Uterus (tissue), 2 donors: ENCODE data around the gene ADAMTS10.

Experiments
- CTCF ChIP-seq, 4 experiments: fragments of 200-600 bp in 2 of 4; fragments of 450-650 bp in 2 of 4; sonication (generic) in 2 of 4; IDR thresholded peaks; one replicate each; pipeline ENCODE4 v1.5.1; 2016 to 2019; ENCODE audit warnings: antibody characterized with exemption in 4 of 4, mild to moderate bottlenecking in 2 of 4, moderate library complexity in 1 of 4
- POLR2A ChIP-seq, 2 donors: fragments of 450-650 bp; IDR thresholded peaks; one replicate each; pipeline ENCODE4 v1.6.1; 2016; ENCODE audit warnings: antibody characterized with exemption in 2 of 2, mild to moderate bottlenecking in 1 of 2, moderate library complexity in 1 of 2

GRCh38 chr19:8612807-8613171 lies 2.3 kb upstream of the ADAMTS10 start:
- TF ChIP-seq CTCF (IDR thresholded peaks at IDR 0.05): no peak
- no peak for TF ChIP-seq POLR2A (IDR thresholded peaks at IDR 0.05)
